Parathyroid adenoma (tissue), 2 donors: Measurements from ENCODE around the gene CXCL12.

Source experiments
- H2AFZ ChIP-seq: fragments of 300-600 bp; sonication (generic); one replicate; pipeline ENCODE4 v1.7.0; 2017; ENCODE audit warnings: antibody characterized with exemption, mild to moderate bottlenecking
- H3K27ac ChIP-seq: fragments of 300-600 bp; sonication (generic); one replicate; pipeline ENCODE4 v1.7.0; 2017
- H3K27me3 ChIP-seq: fragments of 300-600 bp; sonication (generic); one replicate; pipeline ENCODE4 v1.7.0; 2017; ENCODE audit warnings: low read length; ENCODE audit not compliant: control insufficient read depth, insufficient read depth
- H3K36me3 ChIP-seq: fragments of 300-600 bp; sonication (generic); one replicate; pipeline ENCODE4 v1.7.0; 2017; ENCODE audit warnings: low read length; ENCODE audit not compliant: control insufficient read depth, insufficient read depth
- H3K4me1 ChIP-seq: fragments of 300-600 bp; sonication (generic); one replicate; pipeline ENCODE4 v1.7.0; 2017; ENCODE audit warnings: control low read depth
- H3K4me2 ChIP-seq: fragments of 300-600 bp; sonication (generic); one replicate; pipeline ENCODE4 v1.7.0; 2017; ENCODE audit warnings: low read length
- H3K4me3 ChIP-seq: fragments of 300-600 bp; sonication (generic); one replicate; pipeline ENCODE4 v1.7.0; 2017; ENCODE audit warnings: low read depth, low read length
- H3K79me2 ChIP-seq: fragments of 300-600 bp; sonication (generic); one replicate; pipeline ENCODE4 v1.7.0; 2017; ENCODE audit warnings: control low read depth
- H3K9ac ChIP-seq: fragments of 300-600 bp; sonication (generic); one replicate; pipeline ENCODE4 v1.7.0; 2017; ENCODE audit warnings: mild to moderate bottlenecking
- H3K9me3 ChIP-seq: fragments of 300-600 bp; sonication (generic); one replicate; pipeline ENCODE4 v1.7.0; 2017; ENCODE audit warnings: low read length; ENCODE audit not compliant: control insufficient read depth
- TF ChIP-seq, protein P1 (sequence below): fragments of 300-600 bp; sonication (generic); IDR thresholded peaks from one replicate; pipeline ENCODE4 v1.7.0; 2017; ENCODE audit warnings: antibody characterized with exemption, mild to moderate bottlenecking
- donor health status: primary hyperparathyroidism.

CXCL12 gene

DNA sequence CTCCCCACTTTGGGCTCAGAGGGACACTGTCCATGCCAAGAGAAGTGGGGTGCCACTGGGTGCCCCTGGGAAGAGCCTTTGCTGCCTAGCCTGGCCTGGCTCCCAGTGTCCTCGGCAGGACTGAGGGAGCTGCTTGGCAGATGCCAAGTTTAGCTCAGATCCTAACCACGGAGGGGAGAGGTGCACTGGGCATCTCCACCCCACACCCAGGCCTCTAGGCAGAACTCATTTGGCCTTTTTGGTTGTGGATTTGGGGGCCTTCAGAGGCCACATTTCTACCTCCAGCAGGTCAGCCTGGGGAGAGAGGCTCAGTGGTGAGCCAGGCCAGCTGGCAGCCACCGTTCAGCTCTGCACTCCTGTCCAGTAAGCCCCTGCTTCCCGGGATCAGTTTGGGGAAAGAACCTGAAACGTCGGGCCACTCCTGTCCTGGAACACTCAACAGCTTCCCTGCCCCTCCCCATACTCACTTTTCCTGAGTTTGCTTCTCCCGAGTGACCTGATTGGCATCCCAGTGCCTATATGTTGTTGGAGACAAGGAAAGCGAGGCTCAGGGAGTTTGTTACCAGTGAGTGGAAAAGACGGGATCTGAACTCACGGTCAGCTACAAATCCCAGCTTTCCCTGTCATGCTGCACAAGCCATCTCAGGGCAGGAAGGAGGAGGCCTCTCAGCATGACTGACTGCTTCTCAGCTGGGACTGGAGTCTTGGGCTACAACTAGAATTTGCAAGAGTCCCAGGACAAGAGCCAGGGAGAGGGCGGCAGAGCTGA is 11.2 kb upstream of the CXCL12 start:
- Histone ChIP-seq H3K4me2 (no peak overlapping the region), H3K27me3 (no peaks in the 10 kb centered on the region), H3K4me3 (no peak overlapping the region), H3K4me1 (peaks cover 12% of the 10 kb centered on the region), H3K9me3 (no peaks in the 10 kb centered on the region), H3K9ac (no peak overlapping the region), H3K79me2 (no peaks in the 10 kb centered on the region), H3K36me3 (no peaks in the 10 kb centered on the region), H3K27ac (peak overlapping the region; percentile 1), H2AFZ (peak overlapping the region; percentile 55)
- TF ChIP-seq, protein P1, sequence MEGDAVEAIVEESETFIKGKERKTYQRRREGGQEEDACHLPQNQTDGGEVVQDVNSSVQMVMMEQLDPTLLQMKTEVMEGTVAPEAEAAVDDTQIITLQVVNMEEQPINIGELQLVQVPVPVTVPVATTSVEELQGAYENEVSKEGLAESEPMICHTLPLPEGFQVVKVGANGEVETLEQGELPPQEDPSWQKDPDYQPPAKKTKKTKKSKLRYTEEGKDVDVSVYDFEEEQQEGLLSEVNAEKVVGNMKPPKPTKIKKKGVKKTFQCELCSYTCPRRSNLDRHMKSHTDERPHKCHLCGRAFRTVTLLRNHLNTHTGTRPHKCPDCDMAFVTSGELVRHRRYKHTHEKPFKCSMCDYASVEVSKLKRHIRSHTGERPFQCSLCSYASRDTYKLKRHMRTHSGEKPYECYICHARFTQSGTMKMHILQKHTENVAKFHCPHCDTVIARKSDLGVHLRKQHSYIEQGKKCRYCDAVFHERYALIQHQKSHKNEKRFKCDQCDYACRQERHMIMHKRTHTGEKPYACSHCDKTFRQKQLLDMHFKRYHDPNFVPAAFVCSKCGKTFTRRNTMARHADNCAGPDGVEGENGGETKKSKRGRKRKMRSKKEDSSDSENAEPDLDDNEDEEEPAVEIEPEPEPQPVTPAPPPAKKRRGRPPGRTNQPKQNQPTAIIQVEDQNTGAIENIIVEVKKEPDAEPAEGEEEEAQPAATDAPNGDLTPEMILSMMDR, result no peak

- Histone ChIP-seq H3K27ac (peak overlapping the region; percentile 1), H2AFZ (peak overlapping the region; percentile 55), H3K36me3 (no peaks in the 10 kb centered on the region), H3K4me2 (no peak overlapping the region), H3K79me2 (no peaks in the 10 kb centered on the region), H3K9ac (no peak overlapping the region), H3K4me3 (no peak overlapping the region), H3K27me3 (no peaks in the 10 kb centered on the region), H3K4me1 (peaks cover 12% of the 10 kb centered on the region), H3K9me3 (no peaks in the 10 kb centered on the region)
- TF ChIP-seq, protein P1, result no peak
These were observed 10.5 kb upstream of the CXCL12 start for GRCh38 chr10:44395396-44395795.

GRCh38 chr10:44394696-44395381 is 9.9 kb upstream of the CXCL12 start:
- no peak overlapping the region for H3K4me3 ChIP-seq
- peaks cover 12% of the 10 kb centered on the region for H3K4me1 ChIP-seq
- no peak overlapping the region for H3K4me2 ChIP-seq
- H3K9ac ChIP-seq, result no peak overlapping the region
- H3K9me3 ChIP-seq, result no peaks in the 10 kb centered on the region
- no peaks in the 10 kb centered on the region for H3K27me3 ChIP-seq
- H3K79me2 ChIP-seq, result no peaks in the 10 kb centered on the region
- H2AFZ ChIP-seq, result peak overlapping the region; percentile 55
- TF ChIP-seq, protein P1, result no peak
- H3K27ac ChIP-seq, result peak overlapping the region; percentile 1
- H3K36me3 ChIP-seq, result no peaks in the 10 kb centered on the region

DNA sequence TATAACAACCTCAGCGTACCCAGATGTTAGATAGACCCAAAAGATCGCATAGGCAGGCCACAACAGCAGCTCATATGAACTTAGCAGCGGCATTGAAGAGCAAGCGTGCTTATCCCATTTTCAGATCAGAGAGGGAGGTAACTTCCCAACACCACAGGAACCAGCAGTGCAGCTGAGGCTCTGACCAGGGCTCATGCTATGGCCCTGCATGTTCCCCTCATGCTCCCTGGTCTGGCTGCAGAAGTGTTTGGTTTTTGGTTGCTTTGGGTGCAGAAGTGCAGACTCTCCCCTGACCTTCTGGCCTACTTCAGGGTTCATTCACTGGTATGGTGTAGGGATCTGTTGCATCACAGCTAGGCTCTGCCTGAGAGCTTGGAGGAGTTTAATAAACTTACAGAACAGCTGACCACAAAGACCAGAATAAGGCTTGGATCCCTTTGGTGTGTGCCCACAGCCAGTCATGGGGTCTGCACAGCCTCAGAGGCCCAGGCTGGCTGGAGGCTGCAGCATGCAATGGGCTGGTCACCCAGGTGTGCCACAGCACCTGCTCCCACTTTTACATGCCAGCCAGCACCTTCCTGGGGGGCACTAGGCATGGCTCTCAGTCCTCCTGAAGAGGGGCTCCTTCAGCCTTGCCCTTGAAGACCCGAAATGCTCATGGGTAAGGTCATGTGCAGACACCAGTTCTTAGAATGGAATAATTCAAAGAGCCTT is 9.1 kb upstream of the CXCL12 start:
- no peak overlapping the region for H2AFZ ChIP-seq
- H3K9me3 ChIP-seq, result no peaks in the 10 kb centered on the region
- no peak overlapping the region for H3K9ac ChIP-seq

More for the DNA sequence above, 9.1 kb upstream of the CXCL12 start:
- no peak overlapping the region for H3K27ac ChIP-seq
- H3K4me3 ChIP-seq, result no peak overlapping the region
- H3K36me3 ChIP-seq, result no peaks in the 10 kb centered on the region
- H3K27me3 ChIP-seq, result no peaks in the 10 kb centered on the region
- H3K4me2 ChIP-seq, result no peak overlapping the region
- H3K79me2 ChIP-seq, result no peaks in the 10 kb centered on the region
- TF ChIP-seq, protein P1, result no peak
- peaks cover 12% of the 10 kb centered on the region for H3K4me1 ChIP-seq
